H1 (cell line): ENCODE measurements around the gene TSPAN4. TPM values are rescaled to one million over a fixed set of nuclear protein-coding genes. Genes with fewer than 3 reads are reported as not detected.

ENCODE experiments used
- BACH1 ChIP-seq: IDR thresholded peaks from 2 replicates; pipeline ENCODE4 v1.6.1; 2012; ENCODE audit warnings: low read length, improper control_type of control experiment
- CHD7 ChIP-seq: fragments of 300-600 bp; sonication (generic); IDR thresholded peaks from 2 replicates; pipeline ENCODE4 v1.7.1; 2012; ENCODE audit warnings: low read length, moderate library complexity, mild to moderate bottlenecking, inconsistent platforms; ENCODE audit not compliant: insufficient replicate concordance
- SAP30 ChIP-seq: fragments of 300-600 bp; sonication (generic); IDR thresholded peaks from 2 replicates; pipeline ENCODE4 v1.7.1; 2012; ENCODE audit warnings: low read length, moderate library complexity, mild to moderate bottlenecking, inconsistent platforms; ENCODE audit not compliant: insufficient read depth, insufficient replicate concordance
- SP2 ChIP-seq: IDR thresholded peaks from 2 replicates; pipeline ENCODE4 v1.6.1; 2012; ENCODE audit warnings: mild to moderate bottlenecking, low read length, inconsistent platforms
- SUZ12 ChIP-seq: fragments of 200-600 bp; sonication (generic); IDR thresholded peaks from 2 replicates; pipeline ENCODE4 v1.6.1; 2012; ENCODE audit warnings: mild to moderate bottlenecking, inconsistent platforms, low read length, moderate library complexity, mixed read lengths
- TBP ChIP-seq: IDR thresholded peaks from 2 replicates; pipeline ENCODE4 v1.6.1; 2011; ENCODE audit warnings: low read depth, low read length, improper control_type of control experiment
- TEAD4 ChIP-seq: IDR thresholded peaks from 2 replicates; pipeline ENCODE4 v1.6.1; 2012; ENCODE audit warnings: low read depth, low read length, inconsistent platforms, mixed read lengths
- polyA plus RNA-seq, 7 experiments: library from polyadenylated mRNA; depleted of rRNA in 3 of 7; stranded (reverse) in 5 of 7; unstranded in 2 of 7; fragments of >200 nt in 5 of 7; fragments of 200-250 nt in 2 of 7; gene quantifications; 1 replicate in 5 of 7; 2 replicates in 1 of 7; 4 replicates in 1 of 7; pipeline versions ENCODE4 v1.2.1 to v1.2.3, GENCODE V29; 2011 to 2013; ENCODE audit warnings: missing spikeins in 2 of 7, mixed read lengths in 2 of 7
- total RNA-seq: library from RNA; stranded (reverse); fragmentation: NEBNext Ultra II Directional; extraction: Animal tissue kit (Norgen Biotek cat#: 25700); gene quantifications from 2 replicates; pipeline ENCODE4 v1.2.1, GENCODE V29; 2021
- TF ChIP-seq, protein P1 (sequence below), 3 experiments: IDR thresholded peaks; 1 replicate in 2 of 3; 2 replicates in 1 of 3; pipeline versions ENCODE4 v1.5.1 to v1.6.1; 2011; ENCODE audit warnings: low read length in 3 of 3, mild to moderate bottlenecking in 3 of 3, inconsistent platforms in 2 of 3, low read depth in 1 of 3, moderate library complexity in 1 of 3; ENCODE audit not compliant: insufficient read depth in 1 of 3; ENCODE audit errors: control extremely low read depth in 1 of 3

TSPAN4 gene
- total and polyA plus RNA-seq, 2 of the 8 experiments (the other 6 are each of a cell fraction or from before 2014, with no cell fraction given), result 74.1 to 145 TPM

DNA sequence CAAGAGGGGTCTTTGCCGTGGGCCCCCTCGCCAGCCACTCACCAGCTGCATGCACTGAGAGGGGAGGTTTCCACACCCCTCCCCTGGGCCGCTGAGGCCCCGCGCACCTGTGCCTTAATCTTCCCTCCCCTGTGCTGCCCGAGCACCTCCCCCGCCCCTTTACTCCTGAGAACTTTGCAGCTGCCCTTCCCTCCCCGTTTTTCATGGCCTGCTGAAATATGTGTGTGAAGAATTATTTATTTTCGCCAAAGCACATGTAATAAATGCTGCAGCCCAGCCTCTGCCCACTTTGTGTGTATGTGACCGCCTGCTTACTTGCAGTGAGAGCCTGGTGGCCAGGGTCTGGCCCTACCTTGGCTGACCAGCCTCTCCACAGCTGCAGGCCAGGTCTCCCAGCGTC, 17.7 kb upstream of the TSPAN4 start (continued):
- TF ChIP-seq CHD7 (no peak), BACH1 (no peak), SUZ12 (no peak), SAP30 (no peak), TBP (no peak), TEAD4 (no peak), SP2 (no peak)
- TF ChIP-seq, protein P1, sequence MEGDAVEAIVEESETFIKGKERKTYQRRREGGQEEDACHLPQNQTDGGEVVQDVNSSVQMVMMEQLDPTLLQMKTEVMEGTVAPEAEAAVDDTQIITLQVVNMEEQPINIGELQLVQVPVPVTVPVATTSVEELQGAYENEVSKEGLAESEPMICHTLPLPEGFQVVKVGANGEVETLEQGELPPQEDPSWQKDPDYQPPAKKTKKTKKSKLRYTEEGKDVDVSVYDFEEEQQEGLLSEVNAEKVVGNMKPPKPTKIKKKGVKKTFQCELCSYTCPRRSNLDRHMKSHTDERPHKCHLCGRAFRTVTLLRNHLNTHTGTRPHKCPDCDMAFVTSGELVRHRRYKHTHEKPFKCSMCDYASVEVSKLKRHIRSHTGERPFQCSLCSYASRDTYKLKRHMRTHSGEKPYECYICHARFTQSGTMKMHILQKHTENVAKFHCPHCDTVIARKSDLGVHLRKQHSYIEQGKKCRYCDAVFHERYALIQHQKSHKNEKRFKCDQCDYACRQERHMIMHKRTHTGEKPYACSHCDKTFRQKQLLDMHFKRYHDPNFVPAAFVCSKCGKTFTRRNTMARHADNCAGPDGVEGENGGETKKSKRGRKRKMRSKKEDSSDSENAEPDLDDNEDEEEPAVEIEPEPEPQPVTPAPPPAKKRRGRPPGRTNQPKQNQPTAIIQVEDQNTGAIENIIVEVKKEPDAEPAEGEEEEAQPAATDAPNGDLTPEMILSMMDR (IDR thresholded peaks at IDR 0.05; ENCODE audit: control extremely low read depth in 1 of 3, insufficient read depth in 1 of 3, low read depth in 1 of 3, low read length in 3 of 3), result no peak
- TF ChIP-seq, all 59 proteins: peak for 0
